Measurements from ENCODE around the gene AGAP2. TPM values are rescaled to one million over a fixed set of nuclear protein-coding genes. Genes with fewer than 3 reads are reported as not detected.
A peak's percentile ranks its signal among the peaks of the same experiment; 100 is the strongest.

The AGAP2 gene
- total and polyA plus RNA-seq, 8 donors, result 0.24 to 3.0 (median 0.79) TPM

DNA sequence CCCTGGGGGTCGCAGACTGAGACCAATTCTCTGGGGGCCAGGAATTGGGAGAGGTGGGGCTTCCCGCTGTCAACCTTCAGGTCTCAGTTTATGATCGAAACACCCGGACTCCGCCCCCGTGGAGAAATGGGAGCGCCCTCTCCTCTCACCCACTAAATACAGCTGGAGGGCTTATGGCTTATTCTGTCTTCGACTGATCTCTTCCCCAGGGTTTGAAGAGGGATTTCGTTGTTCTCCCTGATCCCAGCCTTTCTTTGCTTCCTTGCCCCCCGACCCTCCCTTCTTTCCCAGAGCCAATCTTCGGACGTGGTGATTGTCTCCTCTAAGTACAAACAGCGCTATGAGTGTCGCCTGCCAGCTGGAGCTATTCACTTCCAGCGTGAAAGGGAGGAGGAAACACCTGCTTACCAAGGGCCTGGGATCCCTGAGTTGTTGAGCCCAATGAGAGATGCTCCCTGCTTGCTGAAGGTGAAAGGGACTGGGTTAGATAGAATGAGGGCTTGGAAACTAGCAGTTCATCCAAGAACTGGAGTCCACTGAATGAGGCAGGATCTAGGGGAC, 44.0 kb downstream of the AGAP2 start:
- DNase-seq (peak in 2 of 6 donors; percentile 11 to 49), FAIRE-seq (no peak)
- intact Hi-C loops (cut with DNase I), result no loop called here

DNA sequence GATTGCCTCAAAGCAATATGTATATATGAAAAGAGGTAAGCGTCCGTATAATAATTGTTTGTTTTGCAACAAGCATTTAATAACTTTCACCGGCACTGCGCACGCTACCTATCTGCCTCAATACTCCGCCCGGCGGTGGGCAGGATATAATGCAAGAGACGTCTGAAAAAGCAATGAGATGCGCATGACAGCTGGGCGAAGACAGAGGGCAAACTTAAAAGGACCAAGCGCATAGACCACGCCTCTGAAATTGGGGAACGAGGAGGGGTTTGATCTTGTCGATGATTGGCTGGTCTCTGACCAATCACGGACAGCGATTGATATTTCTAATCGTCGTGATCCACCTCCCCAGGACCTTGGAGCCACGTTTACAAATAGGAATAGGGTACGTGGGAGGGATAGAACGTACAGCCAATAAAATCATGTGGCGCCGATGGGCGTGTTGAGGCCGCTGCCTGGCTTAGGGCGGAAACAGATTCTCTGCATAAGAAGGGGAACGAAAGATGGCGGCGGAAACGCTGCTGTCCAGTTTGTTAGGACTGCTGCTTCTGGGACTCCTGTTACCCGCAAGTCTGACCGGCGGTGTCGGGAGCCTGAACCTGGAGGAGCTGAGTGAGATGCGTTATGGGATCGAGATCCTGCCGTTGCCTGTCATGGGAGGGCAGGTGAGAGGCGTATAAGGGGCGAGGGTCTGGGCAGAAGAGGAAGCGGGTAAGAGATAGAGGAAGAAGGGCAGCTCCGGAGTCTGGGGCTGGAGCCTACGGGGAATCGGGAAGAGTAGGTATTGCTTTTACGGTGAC, 44.7 kb downstream of the AGAP2 start, which contains the start of gene OS9:
TSS of gene OS9 (plus strand) at position 474 of the 800 bp plus-strand sequence. CDS start at position 504, 30 bp downstream.
- no peaks in the 10 kb centered on the region for H3K27me3 ChIP-seq
- peak; percentile 99 for FAIRE-seq
- TF ChIP-seq, protein P1, sequence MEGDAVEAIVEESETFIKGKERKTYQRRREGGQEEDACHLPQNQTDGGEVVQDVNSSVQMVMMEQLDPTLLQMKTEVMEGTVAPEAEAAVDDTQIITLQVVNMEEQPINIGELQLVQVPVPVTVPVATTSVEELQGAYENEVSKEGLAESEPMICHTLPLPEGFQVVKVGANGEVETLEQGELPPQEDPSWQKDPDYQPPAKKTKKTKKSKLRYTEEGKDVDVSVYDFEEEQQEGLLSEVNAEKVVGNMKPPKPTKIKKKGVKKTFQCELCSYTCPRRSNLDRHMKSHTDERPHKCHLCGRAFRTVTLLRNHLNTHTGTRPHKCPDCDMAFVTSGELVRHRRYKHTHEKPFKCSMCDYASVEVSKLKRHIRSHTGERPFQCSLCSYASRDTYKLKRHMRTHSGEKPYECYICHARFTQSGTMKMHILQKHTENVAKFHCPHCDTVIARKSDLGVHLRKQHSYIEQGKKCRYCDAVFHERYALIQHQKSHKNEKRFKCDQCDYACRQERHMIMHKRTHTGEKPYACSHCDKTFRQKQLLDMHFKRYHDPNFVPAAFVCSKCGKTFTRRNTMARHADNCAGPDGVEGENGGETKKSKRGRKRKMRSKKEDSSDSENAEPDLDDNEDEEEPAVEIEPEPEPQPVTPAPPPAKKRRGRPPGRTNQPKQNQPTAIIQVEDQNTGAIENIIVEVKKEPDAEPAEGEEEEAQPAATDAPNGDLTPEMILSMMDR (IDR thresholded peaks at IDR 0.05), result peak; percentile 30 to 68 (median 61)
- H3K9me3 ChIP-seq, result no peaks in the 10 kb centered on the region
- peaks cover 0 to 16% (median 5%) of the 10 kb centered on the region in 3 donors for H3K36me3 ChIP-seq
- DNase-seq, result peak; percentile 87 to 98 (median 95)
- H3K27ac ChIP-seq, result peak within 1 kb of the TSS; percentile 32 to 59 (median 56)
- peak; percentile 96 to 98 (median 97) for ATAC-seq
- intact Hi-C loops (cut with DNase I), result no loop called here
- peak within 1 kb of the TSS; percentile 65 to 90 (median 70) for H3K4me3 ChIP-seq
- H3K4me1 ChIP-seq, result peaks cover 0 to 4% (median 4%) of the 10 kb centered on the region in 3 donors
- 0% methylated on average over 45 of the region's 45 CpGs for WGBS, 2 donors

More for the DNA sequence above, 44.0 kb downstream of the AGAP2 start:
- Histone ChIP-seq H3K27ac (peak overlapping the region in 3 of 4 donors; percentile 32 to 59 (median 59)), H3K27me3 (no peaks in the 10 kb centered on the region), H3K9me3 (no peaks in the 10 kb centered on the region), H3K4me3 (peak overlapping the region; percentile 65 to 90 (median 70)), H3K4me1 (peaks cover 0 to 4% (median 4%) of the 10 kb centered on the region in 3 donors), H3K36me3 (peaks cover 0 to 16% (median 5%) of the 10 kb centered on the region in 3 donors)
- TF ChIP-seq, protein P1 (IDR thresholded peaks at IDR 0.05), result no peak
- peak in 3 of 4 donors; percentile 4 to 7 (median 5) for ATAC-seq
- WGBS, 2 donors, result 0 to 1% methylated on average over 15 of the region's 15 CpGs

DNA sequence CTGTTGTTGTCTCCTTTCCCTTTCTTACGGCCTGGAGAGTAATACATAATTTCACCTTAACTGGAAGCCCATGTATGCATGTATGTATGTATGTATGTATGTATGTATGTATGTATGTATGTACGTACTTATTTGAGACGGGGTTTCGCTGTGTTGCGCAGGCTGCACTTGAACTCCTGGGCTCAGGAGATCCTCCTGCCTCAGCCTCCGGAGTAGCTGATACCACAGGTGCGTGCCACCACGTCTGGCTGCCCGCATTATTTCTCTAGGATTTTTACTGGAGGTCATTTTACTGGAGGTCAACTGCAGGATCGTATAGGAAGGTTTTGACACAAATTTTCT, 45.3 kb downstream of the AGAP2 start:
- TF ChIP-seq, protein P1 (IDR thresholded peaks at IDR 0.05), result no peak
- Histone ChIP-seq H3K9me3 (no peaks in the 10 kb centered on the region), H3K36me3 (peaks cover 0 to 16% (median 5%) of the 10 kb centered on the region in 3 donors), H3K27me3 (no peaks in the 10 kb centered on the region), H3K4me1 (peaks cover 0 to 4% (median 4%) of the 10 kb centered on the region in 3 donors), H3K27ac (peak overlapping the region in 2 of 4 donors; percentile 14 to 47), H3K4me3 (peak overlapping the region in 2 of 4 donors; percentile 65 to 74)
- FAIRE-seq (no peak), ATAC-seq (peak in 3 of 4 donors; percentile 1 to 2 (median 1)), DNase-seq (peak in 1 of 6 donors; percentile 25)
- 40 to 42% methylated on average over 10 of the region's 10 CpGs for WGBS, 2 donors
- intact Hi-C loops (cut with DNase I), result no loop called here

DNA sequence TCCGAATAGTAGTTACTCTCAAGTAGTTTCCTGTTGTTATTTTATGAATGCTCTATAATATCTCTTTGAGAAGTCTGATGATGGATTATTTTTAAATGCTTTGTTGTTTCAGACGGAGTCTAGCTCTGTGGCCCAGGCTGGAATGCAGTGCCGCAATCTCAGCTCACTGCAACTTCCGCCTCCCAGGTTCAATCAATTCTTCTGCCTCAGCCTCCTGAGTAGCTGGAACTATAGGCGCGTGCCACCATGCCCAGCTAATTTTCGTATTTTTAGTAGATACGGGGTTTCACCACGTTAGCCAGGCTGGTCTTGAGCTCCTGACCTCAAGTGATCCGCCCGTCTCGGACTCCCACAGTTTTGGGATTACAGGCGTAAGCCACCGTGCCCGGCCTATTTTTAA, 46.0 kb downstream of the AGAP2 start:
- no peak overlapping the region for H3K27ac ChIP-seq
- no peaks in the 10 kb centered on the region for H3K9me3 ChIP-seq
- H3K36me3 ChIP-seq, result peaks cover 0 to 16% (median 5%) of the 10 kb centered on the region in 3 donors
- DNase-seq (no peak), ATAC-seq (no peak), FAIRE-seq (no peak)
- TF ChIP-seq, protein P1 (IDR thresholded peaks at IDR 0.05), result no peak
- WGBS, 2 donors, result 95% methylated on average over 15 of the region's 15 CpGs
- peaks cover 0 to 4% (median 4%) of the 10 kb centered on the region in 3 donors for H3K4me1 ChIP-seq
- intact Hi-C loops (cut with DNase I), result no loop called here
- no peak overlapping the region for H3K4me3 ChIP-seq
- no peaks in the 10 kb centered on the region for H3K27me3 ChIP-seq
